H9 (cell line): ENCODE measurements around the gene VCAN. TPM values are rescaled to one million over a fixed set of nuclear protein-coding genes. Genes with fewer than 3 reads are reported as not detected.

Experiments
- DNase-seq: peaks from one replicate; pipeline ENCODE4 v3.0.0-alpha.2; 2017
- H2AFZ ChIP-seq: one replicate; pipeline ENCODE4 v1.6.1; 2013; ENCODE audit warnings: mild to moderate bottlenecking, low read length, control low read depth, moderate library complexity
- H2AK5ac ChIP-seq: 2 replicates; pipeline ENCODE4 v1.6.1; 2013; ENCODE audit warnings: low read length, control low read depth, mixed read lengths; ENCODE audit not compliant: insufficient read length
- H2BK120ac ChIP-seq: one replicate; pipeline ENCODE4 v1.6.1; 2013; ENCODE audit warnings: low read depth, mild to moderate bottlenecking, low read length, control low read depth, inconsistent platforms; ENCODE audit not compliant: poor library complexity, severe bottlenecking
- H2BK12ac ChIP-seq: 2 replicates; pipeline ENCODE4 v1.6.1; 2013; ENCODE audit warnings: low read length, control low read depth, mixed read lengths, low read depth; ENCODE audit not compliant: insufficient read length
- H2BK15ac ChIP-seq: 2 replicates; pipeline ENCODE4 v1.6.1; 2013; ENCODE audit warnings: low read depth, low read length, control low read depth
- H2BK20ac ChIP-seq: one replicate; pipeline ENCODE4 v1.6.1; 2013; ENCODE audit warnings: low read depth, mild to moderate bottlenecking, low read length, control low read depth, inconsistent platforms; ENCODE audit not compliant: poor library complexity, severe bottlenecking
- H2BK5ac ChIP-seq: 2 replicates; pipeline ENCODE4 v1.6.1; 2013; ENCODE audit warnings: low read length, control low read depth, mixed read lengths; ENCODE audit not compliant: insufficient read length
- H3K14ac ChIP-seq: 2 replicates; pipeline ENCODE4 v1.6.1; 2013; ENCODE audit warnings: low read length, control low read depth; ENCODE audit not compliant: insufficient read depth
- H3K18ac ChIP-seq: 2 replicates; pipeline ENCODE4 v1.6.1; 2013; ENCODE audit warnings: low read depth, mild to moderate bottlenecking, mixed read lengths, low read length, control low read depth; ENCODE audit not compliant: insufficient read length
- H3K23ac ChIP-seq: 2 replicates; pipeline ENCODE4 v1.6.1; 2013; ENCODE audit warnings: low read length, control low read depth, mixed read lengths, low read depth; ENCODE audit not compliant: insufficient read length
- H3K23me2 ChIP-seq: 2 replicates; pipeline ENCODE4 v1.6.1; 2013; ENCODE audit warnings: low read depth, mild to moderate bottlenecking, mixed read lengths, low read length, control low read depth; ENCODE audit not compliant: insufficient read length, poor library complexity, severe bottlenecking
- H3K27ac ChIP-seq: 2 replicates; pipeline ENCODE4 v1.5.1; 2013; ENCODE audit warnings: low read length, control low read depth, mixed read lengths, low read depth; ENCODE audit not compliant: insufficient read length
- H3K27me3 ChIP-seq: 2 replicates; pipeline ENCODE4 v1.6.1; 2013; ENCODE audit warnings: low read length, control low read depth, inconsistent platforms; ENCODE audit not compliant: insufficient read depth
- H3K4ac ChIP-seq: 2 replicates; pipeline ENCODE4 v1.6.1; 2013; ENCODE audit warnings: low read depth, mild to moderate bottlenecking, control low read depth, inconsistent platforms, low read length, moderate library complexity
- H3K4me1 ChIP-seq: 2 replicates; pipeline ENCODE4 v1.6.1; 2013; ENCODE audit warnings: low read length, control low read depth, inconsistent platforms; ENCODE audit not compliant: insufficient read depth
- H3K4me2 ChIP-seq: 2 replicates; pipeline ENCODE4 v1.6.1; 2013; ENCODE audit warnings: low read length, control low read depth, mixed read lengths; ENCODE audit not compliant: insufficient read length, insufficient read depth
- H3K56ac ChIP-seq: 2 replicates; pipeline ENCODE4 v1.6.1; 2013; ENCODE audit warnings: low read depth, mild to moderate bottlenecking, mixed read lengths, low read length, control low read depth; ENCODE audit not compliant: insufficient read length
- H3K79me1 ChIP-seq: 2 replicates; pipeline ENCODE4 v1.6.1; 2013; ENCODE audit warnings: low read depth, mild to moderate bottlenecking, moderate library complexity, low read length, control low read depth, inconsistent platforms; ENCODE audit not compliant: insufficient read depth, poor library complexity, severe bottlenecking
- H3K79me2 ChIP-seq: 2 replicates; pipeline ENCODE4 v1.6.1; 2013; ENCODE audit warnings: low read length, control low read depth, inconsistent platforms; ENCODE audit not compliant: insufficient read depth
- H3K9ac ChIP-seq: 2 replicates; pipeline ENCODE4 v1.6.1; 2013; ENCODE audit warnings: low read length, control low read depth, mixed read lengths; ENCODE audit not compliant: insufficient read length; ENCODE audit errors: extremely low read depth
- H3K9me3 ChIP-seq: one replicate; pipeline ENCODE4 v1.6.1; 2013; ENCODE audit warnings: low read depth, low read length, inconsistent platforms; ENCODE audit not compliant: control insufficient read depth
- H3T11ph ChIP-seq: one replicate; pipeline ENCODE4 v1.6.1; 2013; ENCODE audit warnings: mild to moderate bottlenecking, low read length, control low read depth, inconsistent platforms
- H4K20me1 ChIP-seq: one replicate; pipeline ENCODE4 v1.6.1; 2013; ENCODE audit not compliant: control insufficient read depth, insufficient read length, insufficient read depth
- H4K5ac ChIP-seq: 2 replicates; pipeline ENCODE4 v1.6.1; 2013; ENCODE audit warnings: low read depth, mild to moderate bottlenecking, mixed read lengths, low read length, control low read depth; ENCODE audit not compliant: insufficient read length
- H4K8ac ChIP-seq: replicated peaks from 2 replicates; pipeline ENCODE4 v1.6.1; 2013; ENCODE audit warnings: low read length, control low read depth, mixed read lengths, low read depth; ENCODE audit not compliant: insufficient read length
- H4K91ac ChIP-seq: 2 replicates; pipeline ENCODE4 v1.6.1; 2013; ENCODE audit warnings: low read depth, mild to moderate bottlenecking, moderate library complexity, mixed read lengths, low read length, control low read depth; ENCODE audit not compliant: insufficient read length
- H3K27ac Mint-ChIP-seq, 3 experiments: 2 replicates in 2 of 3; 3 replicates in 1 of 3; pipeline ENCODE4 v1.8.0; 2020 to 2021; ENCODE audit warnings: mixed read lengths in 3 of 3, mild to moderate bottlenecking in 1 of 3, moderate library complexity in 1 of 3
- H3K27me3 Mint-ChIP-seq: 2 replicates; pipeline ENCODE4 v1.8.0; 2021; ENCODE audit warnings: low read depth, mild to moderate bottlenecking, moderate library complexity, mixed read lengths
- H3K36me3 Mint-ChIP-seq, 3 experiments: 2 replicates in 2 of 3; 3 replicates in 1 of 3; pipeline ENCODE4 v1.8.0; 2020 to 2021; ENCODE audit warnings: low read depth in 3 of 3, mixed read lengths in 3 of 3; ENCODE audit not compliant: insufficient read depth in 1 of 3
- H3K4me1 Mint-ChIP-seq, 2 experiments: 2 replicates each; pipeline ENCODE4 v1.8.0; 2020; ENCODE audit warnings: mixed read lengths in 2 of 2
- H3K4me3 Mint-ChIP-seq, 2 experiments: 2 replicates in 1 of 2; 3 replicates in 1 of 2; pipeline ENCODE4 v1.8.0; 2020 to 2021; ENCODE audit warnings: mild to moderate bottlenecking in 2 of 2, mixed read lengths in 2 of 2, moderate library complexity in 1 of 2
- H3K9me3 Mint-ChIP-seq, 2 experiments: 2 replicates in 1 of 2; 3 replicates in 1 of 2; pipeline ENCODE4 v1.8.0; 2020; ENCODE audit warnings: mild to moderate bottlenecking in 2 of 2, mixed read lengths in 2 of 2, moderate library complexity in 1 of 2
- WGBS: extraction: QIAGEN DNeasy Blood & Tissue Kit; methylation state at CpG from one replicate; pipeline ENCODE4 v1.1.7; 2013; ENCODE audit warnings: missing lambda C conversion rate, low lambda C conversion rate, mixed read lengths; ENCODE audit not compliant: insufficient read length; ENCODE audit errors: extremely low coverage; 5-methylcytosine and 5-hydroxymethylcytosine counted together
- total RNA-seq: library from RNA; stranded (reverse); gene quantifications from 2 replicates; pipeline ENCODE4 v1.2.1, GENCODE V29; 2021
- TF ChIP-seq, protein P1 (sequence below): fragments of 200-600 bp; sonication (generic); conservative IDR thresholded peaks from 3 replicates; pipeline ENCODE4 v1.8.0; 2021; ENCODE audit warnings: antibody characterized with exemption, mild to moderate bottlenecking

VCAN gene
- total RNA-seq, 1 experiment from 2014 or later: 278 TPM

DNA sequence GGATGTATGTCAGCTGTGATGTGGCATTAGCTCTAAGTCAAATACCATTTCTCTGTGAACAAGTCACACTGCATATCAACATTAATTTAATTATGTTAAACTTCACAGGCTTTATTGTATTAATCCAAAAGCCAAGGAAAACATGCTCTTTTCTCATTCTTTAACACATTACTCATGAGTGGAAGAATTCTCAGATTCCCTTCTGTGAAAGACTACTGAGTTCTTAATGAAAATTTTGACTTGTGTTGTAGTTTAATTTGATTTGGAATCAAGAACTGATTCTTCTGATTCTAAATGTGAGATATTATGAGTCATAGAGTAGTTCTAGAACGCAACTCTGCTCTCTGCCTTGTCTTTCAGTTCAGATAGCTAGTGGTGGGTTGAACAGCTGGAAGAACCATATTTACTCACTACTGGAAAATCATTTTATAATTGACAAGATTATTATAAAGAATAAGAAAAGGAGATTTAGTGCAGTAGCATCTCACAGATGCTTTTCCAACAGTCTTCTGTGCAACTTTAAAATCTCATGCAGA is 90.6 kb downstream of the VCAN start:
- H3K18ac ChIP-seq: no peak overlapping the region
- no peaks in the 10 kb centered on the region for H3K9me3 ChIP-seq
- H3K27ac Mint-ChIP-seq: no peak overlapping the region
- no peak overlapping the region for H2BK20ac ChIP-seq
- H2BK5ac ChIP-seq: no peak overlapping the region
- H3K4me1 ChIP-seq: no peaks in the 10 kb centered on the region
- H4K5ac ChIP-seq: no peak overlapping the region
- no peaks in the 10 kb centered on the region for H3K79me1 ChIP-seq
- no peaks in the 10 kb centered on the region for H3K27me3 Mint-ChIP-seq
- no peak overlapping the region for H2BK12ac ChIP-seq
- no peaks in the 10 kb centered on the region for H3K27me3 ChIP-seq
- no peaks in the 10 kb centered on the region for H3K9me3 Mint-ChIP-seq
- no peak overlapping the region for H3K14ac ChIP-seq
- peaks cover 7 to 76% (median 40%) of the 10 kb centered on the region in 3 experiments; a peak in 5 of 7 replicates for H3K36me3 Mint-ChIP-seq
- no peak overlapping the region for H3K9ac ChIP-seq
- H3K27ac ChIP-seq: no peak overlapping the region
- no peak for DNase-seq
- no peak overlapping the region for H4K91ac ChIP-seq
- H3T11ph ChIP-seq: no peak overlapping the region
- no peak overlapping the region for H4K8ac ChIP-seq
- TF ChIP-seq, protein P1, sequence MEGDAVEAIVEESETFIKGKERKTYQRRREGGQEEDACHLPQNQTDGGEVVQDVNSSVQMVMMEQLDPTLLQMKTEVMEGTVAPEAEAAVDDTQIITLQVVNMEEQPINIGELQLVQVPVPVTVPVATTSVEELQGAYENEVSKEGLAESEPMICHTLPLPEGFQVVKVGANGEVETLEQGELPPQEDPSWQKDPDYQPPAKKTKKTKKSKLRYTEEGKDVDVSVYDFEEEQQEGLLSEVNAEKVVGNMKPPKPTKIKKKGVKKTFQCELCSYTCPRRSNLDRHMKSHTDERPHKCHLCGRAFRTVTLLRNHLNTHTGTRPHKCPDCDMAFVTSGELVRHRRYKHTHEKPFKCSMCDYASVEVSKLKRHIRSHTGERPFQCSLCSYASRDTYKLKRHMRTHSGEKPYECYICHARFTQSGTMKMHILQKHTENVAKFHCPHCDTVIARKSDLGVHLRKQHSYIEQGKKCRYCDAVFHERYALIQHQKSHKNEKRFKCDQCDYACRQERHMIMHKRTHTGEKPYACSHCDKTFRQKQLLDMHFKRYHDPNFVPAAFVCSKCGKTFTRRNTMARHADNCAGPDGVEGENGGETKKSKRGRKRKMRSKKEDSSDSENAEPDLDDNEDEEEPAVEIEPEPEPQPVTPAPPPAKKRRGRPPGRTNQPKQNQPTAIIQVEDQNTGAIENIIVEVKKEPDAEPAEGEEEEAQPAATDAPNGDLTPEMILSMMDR: no peak
- H3K4me1 Mint-ChIP-seq: peaks cover 0 to 6% of the 10 kb centered on the region in 2 experiments; a peak in 2 of 4 replicates
- H2BK120ac ChIP-seq: no peak overlapping the region
- H3K4me2 ChIP-seq: no peak overlapping the region
- H3K79me2 ChIP-seq: no peaks in the 10 kb centered on the region
- no CpG with 5 or more reads among the region's 1 CpG for WGBS
- no peak overlapping the region for H3K56ac ChIP-seq
- no peak overlapping the region for H3K4ac ChIP-seq
- H3K23me2 ChIP-seq: no peaks in the 10 kb centered on the region
- no peaks in the 10 kb centered on the region for H4K20me1 ChIP-seq
- no peak overlapping the region for H2BK15ac ChIP-seq
- H2AFZ ChIP-seq: no peak overlapping the region
- no peak overlapping the region for H2AK5ac ChIP-seq
- no peak overlapping the region for H3K4me3 Mint-ChIP-seq
- no peak overlapping the region for H3K23ac ChIP-seq
